GM20000 (cell line): ENCODE measurements around the gene ATP8B1.

ENCODE experiments used
- DNase-seq: peaks from one replicate; pipeline ENCODE4 v3.0.0; 2012; ENCODE audit warnings: low spot score
- CTCF ChIP-seq: IDR thresholded peaks from 2 replicates; pipeline ENCODE4 v1.5.1; 2012; ENCODE audit warnings: mild to moderate bottlenecking, control low read depth; ENCODE audit errors: extremely low read depth, missing control alignments

ATP8B1 gene

GRCh38 chr18:57782049-57782448 is 21.1 kb downstream of the ATP8B1 start:
- TF ChIP-seq CTCF = no peak
- no peak for DNase-seq

GRCh38 chr18:57780706-57781347 is 22.3 kb downstream of the ATP8B1 start:
- no peak for TF ChIP-seq CTCF
- DNase-seq = peak; percentile 25

GRCh38 chr18:57780318-57780705 is 22.8 kb downstream of the ATP8B1 start:
- DNase-seq = no peak

GRCh38 chr18:57776767-57777166 is 26.3 kb downstream of the ATP8B1 start:
- TF ChIP-seq CTCF = no peak
- DNase-seq = no peak

More at GRCh38 chr18:57780318-57780705, 22.8 kb downstream of the ATP8B1 start:
- TF ChIP-seq CTCF = no peak

- TF ChIP-seq CTCF = no peak
- no peak for DNase-seq
These were observed 26.8 kb downstream of the ATP8B1 start for GRCh38 chr18:57776354-57776753.

GRCh38 chr18:57775937-57776336 is 27.2 kb downstream of the ATP8B1 start:
- DNase-seq = no peak
- TF ChIP-seq CTCF = no peak

- DNase-seq = no peak
- TF ChIP-seq CTCF = no peak
These were observed 30.7 kb downstream of the ATP8B1 start for GRCh38 chr18:57772387-57772799.
